Coronary artery (tissue), 2 donors: Measurements from ENCODE around the gene SMIM27.
A peak's percentile ranks its signal among the peaks of the same experiment; 100 is the strongest.

Source experiments
- DNase-seq: peaks from one replicate; pipeline ENCODE4 v3.0.0-alpha.2; 2017; ENCODE audit warnings: low spot score
- H3K27ac ChIP-seq, 2 donors: fragments of 200-600 bp; sonication (generic); one replicate each; pipeline ENCODE4 v1.5.1; 2016 to 2019
- H3K4me3 ChIP-seq: fragments of 200-600 bp; sonication (generic); 2 replicates; pipeline ENCODE4 v1.5.1; 2016; ENCODE audit warnings: mild to moderate bottlenecking, moderate library complexity
- CTCF ChIP-seq: fragments of 200-600 bp; sonication (generic); IDR thresholded peaks from one replicate; pipeline ENCODE4 v1.5.1; 2019; ENCODE audit warnings: antibody characterized with exemption

The SMIM27 gene

GRCh38 chr9:32573821-32574220 is 21.7 kb downstream of the SMIM27 start:
- no peak for DNase-seq
- no peak overlapping the region for H3K27ac ChIP-seq
- H3K4me3 ChIP-seq: no peak overlapping the region
- no peak for TF ChIP-seq CTCF

DNA sequence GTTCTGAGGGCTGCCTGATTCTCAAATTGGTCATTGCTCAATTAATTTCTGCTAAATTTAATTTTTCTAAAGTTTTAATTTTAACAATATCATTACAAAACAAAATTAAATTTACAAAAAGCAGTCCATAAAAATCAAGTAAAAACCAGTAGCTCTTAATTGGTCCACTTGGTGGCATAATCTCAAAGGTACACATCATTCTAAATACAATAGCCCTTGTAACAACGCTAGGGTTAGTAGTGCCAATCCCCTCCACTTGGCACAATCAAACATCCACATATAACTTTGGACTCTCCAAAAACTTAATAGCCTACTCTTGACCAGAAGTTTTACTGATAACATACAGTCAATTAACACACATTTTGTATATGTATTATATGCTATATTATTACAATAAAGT is 22.7 kb downstream of the SMIM27 start:
- Histone ChIP-seq H3K4me3 (no peak overlapping the region), H3K27ac (no peak overlapping the region)
- DNase-seq: no peak
- no peak for TF ChIP-seq CTCF

- no peak for DNase-seq
- H3K27ac ChIP-seq: no peak overlapping the region
- no peak for TF ChIP-seq CTCF
- H3K4me3 ChIP-seq: no peak overlapping the region
Measured at GRCh38 chr9:32577316-32577715, 25.2 kb downstream of the SMIM27 start.

GRCh38 chr9:32578976-32579375 is 26.8 kb downstream of the SMIM27 start:
- TF ChIP-seq CTCF: no peak
- Histone ChIP-seq H3K4me3 (peak overlapping the region; percentile 29), H3K27ac (no peak overlapping the region)
- DNase-seq: no peak

DNA sequence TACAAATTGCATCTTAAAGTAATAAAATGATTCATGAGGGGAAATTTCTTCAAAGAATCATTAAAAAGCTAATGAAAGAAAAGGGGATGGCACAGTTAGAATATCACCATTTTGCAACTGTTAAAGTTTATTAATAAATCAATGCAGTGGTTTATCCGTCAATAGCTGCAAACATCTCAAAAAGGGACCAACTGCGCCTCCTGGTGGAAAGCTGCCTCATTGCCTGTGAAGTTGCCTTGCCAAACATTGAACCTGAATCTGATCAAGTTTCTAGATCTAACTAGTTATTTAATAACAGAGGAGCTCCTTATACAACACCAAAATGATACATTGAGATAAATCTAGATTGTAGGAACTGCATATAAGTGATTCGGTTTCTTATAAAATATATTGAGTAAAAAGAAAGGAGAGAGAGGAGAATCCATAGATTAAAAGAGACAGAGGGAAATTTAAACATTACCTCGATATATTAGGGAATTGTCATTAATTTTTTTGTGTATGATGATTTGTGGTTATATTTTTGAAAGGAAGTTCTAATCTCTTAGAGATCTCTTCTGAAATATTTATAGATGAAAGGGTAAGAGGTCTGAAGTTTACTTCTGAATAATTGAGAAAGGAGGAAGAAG is 27.7 kb downstream of the SMIM27 start:
- Histone ChIP-seq H3K27ac (no peak overlapping the region), H3K4me3 (no peak overlapping the region)
- peak; percentile 66 for TF ChIP-seq CTCF
- no peak for DNase-seq

- Histone ChIP-seq H3K4me3 (no peak overlapping the region), H3K27ac (no peak overlapping the region)
- TF ChIP-seq CTCF: no peak
- DNase-seq: no peak
Measured at GRCh38 chr9:32580631-32581300, 28.6 kb downstream of the SMIM27 start.

- peak; percentile 32 for TF ChIP-seq CTCF
- no peak for DNase-seq
- Histone ChIP-seq H3K27ac (no peak overlapping the region), H3K4me3 (no peak overlapping the region)
Measured at GRCh38 chr9:32581512-32582143, 29.5 kb downstream of the SMIM27 start.
